ENCODE data around the gene ZDHHC24. TPM values are rescaled to one million over a fixed set of nuclear protein-coding genes. Genes with fewer than 3 reads are reported as not detected.
A peak's percentile ranks its signal among the peaks of the same experiment; 100 is the strongest.

The ZDHHC24 gene
- total RNA-seq, 3 donors from 2014 or later (not counting 1 experiment from before 2014, with no cell fraction given), result 18.5 to 34.9 (median 28.9) TPM

DNA sequence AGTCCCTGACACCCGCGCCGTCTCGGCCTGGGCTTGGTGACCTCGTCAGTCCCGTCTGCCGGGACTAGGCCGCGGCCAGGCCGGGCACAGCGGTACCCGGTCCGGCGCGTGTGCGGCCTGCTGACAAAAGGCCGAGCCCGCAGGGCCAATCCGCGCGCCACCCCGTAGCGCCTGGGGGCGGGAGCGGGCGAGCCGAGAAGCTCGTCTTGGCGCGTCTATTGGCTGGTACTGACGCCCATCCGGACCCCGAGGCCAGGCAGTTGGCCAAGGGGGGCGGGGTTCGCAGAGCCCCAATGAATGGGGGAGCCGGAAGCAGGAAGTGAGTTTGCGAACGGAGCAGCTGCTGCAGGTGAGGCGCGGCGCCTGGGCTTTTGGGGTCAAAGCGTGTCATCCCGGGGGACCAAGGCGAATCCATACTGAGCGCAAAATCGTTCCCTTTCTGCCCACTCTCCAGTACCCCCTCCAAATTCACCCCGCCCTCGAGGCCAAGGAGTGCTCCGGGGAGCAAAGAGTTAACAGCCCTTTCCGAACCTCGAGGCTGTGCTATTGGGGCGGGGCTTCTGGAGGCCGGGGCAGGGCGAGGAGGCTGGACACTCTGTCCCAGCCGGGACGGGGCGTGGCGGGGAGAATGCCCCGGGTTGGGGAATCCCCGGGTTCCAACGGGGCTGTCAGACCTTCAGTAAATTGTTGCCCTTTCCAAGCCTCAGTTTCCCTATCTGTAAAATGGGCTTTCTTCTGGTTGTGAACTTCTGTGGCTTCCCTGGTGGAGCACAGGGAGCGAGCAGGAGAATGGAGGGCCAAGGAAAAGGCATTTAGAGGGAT is 65.5 kb downstream of the ZDHHC24 start, which contains the start of gene DPP3:
Gene DPP3 (plus strand): TSS at position 318 of the 822 bp plus-strand sequence. CDS start 1,767 bp downstream, outside the sequence.
- Histone ChIP-seq H3K4me3 (ENCODE audit: low read length) (peak within 1 kb of the TSS; percentile 89), H3K9me3 (ENCODE audit: control insufficient read depth, insufficient read depth, low read length) (no peaks in the 10 kb centered on the region), H3K36me3 (ENCODE audit: control insufficient read depth, insufficient read depth, low read length) (peaks cover 5% of the 10 kb centered on the region), H3K27me3 (ENCODE audit: control insufficient read depth, insufficient read depth, low read length) (no peaks in the 10 kb centered on the region), H3K4me1 (ENCODE audit: control insufficient read depth, insufficient read depth, low read length) (peaks cover 21% of the 10 kb centered on the region), H3K27ac (ENCODE audit: low read length) (peak within 1 kb of the TSS; percentile 82)
- Mint-ChIP-seq H3K4me1 (peaks cover 13 to 42% of the 10 kb centered on the region in 2 donors), H3K36me3 (no peaks in the 10 kb centered on the region), H3K27me3 (ENCODE audit: low read depth in 2 of 2) (no peaks in the 10 kb centered on the region), H3K4me3 (peak within 1 kb of the TSS; percentile 92), H3K27ac (peak within 1 kb of the TSS; percentile 87 to 91), H3K9me3 (no peaks in the 10 kb centered on the region)
- peak; percentile 94 to 96 for DNase-seq
- under 1% methylated on average over 62 of the region's 62 CpGs for WGBS (ENCODE audit: insufficient coverage)
- intact Hi-C loops (cut with micrococcal nuclease), result loop anchor here (1.0 to 2.0 kb wide), 2 partner anchors 14 to 42 kb away; partner anchors contain the start of genes MRPL11 and PELI3
- no peak for TF ChIP-seq CTCF (IDR thresholded peaks at IDR 0.05)
- peak; percentile 98 to 99 (median 99) for ATAC-seq

- peak overlapping the region; percentile 89 for H3K4me3 ChIP-seq (ENCODE audit: low read length)
These were observed 66.3 kb downstream of the ZDHHC24 start for GRCh38 chr11:66479394-66480116.

GRCh38 chr11:66478729-66479393 is 67.0 kb downstream of the ZDHHC24 start:
- Histone ChIP-seq H3K36me3 (ENCODE audit: control insufficient read depth, insufficient read depth, low read length) (peaks cover 5% of the 10 kb centered on the region), H3K9me3 (ENCODE audit: control insufficient read depth, insufficient read depth, low read length) (no peaks in the 10 kb centered on the region), H3K4me1 (ENCODE audit: control insufficient read depth, insufficient read depth, low read length) (peaks cover 21% of the 10 kb centered on the region), H3K27ac (ENCODE audit: low read length) (peak overlapping the region; percentile 82), H3K27me3 (ENCODE audit: control insufficient read depth, insufficient read depth, low read length) (no peaks in the 10 kb centered on the region), H3K4me3 (ENCODE audit: low read length) (peak overlapping the region; percentile 89)
- Mint-ChIP-seq H3K27ac (peak overlapping the region; percentile 87 to 91), H3K4me1 (peaks cover 13 to 42% of the 10 kb centered on the region in 2 donors), H3K9me3 (no peaks in the 10 kb centered on the region), H3K36me3 (no peaks in the 10 kb centered on the region), H3K27me3 (ENCODE audit: low read depth in 2 of 2) (no peaks in the 10 kb centered on the region), H3K4me3 (peak overlapping the region; percentile 92)
- peak in 1 of 2 donors; percentile 67 for DNase-seq
- intact Hi-C loops (cut with micrococcal nuclease), result loop anchor here (1.0 kb wide), 1 partner anchor 71 kb away; no protein-coding TSS in a partner anchor
- peak; percentile 68 for TF ChIP-seq CTCF (IDR thresholded peaks at IDR 0.05)
- no peak for ATAC-seq
- 75% methylated on average over 7 of the region's 8 CpGs for WGBS (ENCODE audit: insufficient coverage)

More at GRCh38 chr11:66479394-66480116, 66.3 kb downstream of the ZDHHC24 start:
- Histone ChIP-seq H3K9me3 (ENCODE audit: control insufficient read depth, insufficient read depth, low read length) (no peaks in the 10 kb centered on the region), H3K27me3 (ENCODE audit: control insufficient read depth, insufficient read depth, low read length) (no peaks in the 10 kb centered on the region), H3K27ac (ENCODE audit: low read length) (peak overlapping the region; percentile 82), H3K4me1 (ENCODE audit: control insufficient read depth, insufficient read depth, low read length) (peaks cover 21% of the 10 kb centered on the region), H3K36me3 (ENCODE audit: control insufficient read depth, insufficient read depth, low read length) (peaks cover 5% of the 10 kb centered on the region)
- Mint-ChIP-seq H3K9me3 (no peaks in the 10 kb centered on the region), H3K4me3 (peak overlapping the region; percentile 92), H3K27ac (peak overlapping the region; percentile 87 to 91), H3K4me1 (peaks cover 13 to 42% of the 10 kb centered on the region in 2 donors), H3K36me3 (no peaks in the 10 kb centered on the region), H3K27me3 (ENCODE audit: low read depth in 2 of 2) (no peaks in the 10 kb centered on the region)
- TF ChIP-seq CTCF (IDR thresholded peaks at IDR 0.05), result no peak
- intact Hi-C loops (cut with micrococcal nuclease), result loop anchor here (1.0 to 2.0 kb wide), 3 partner anchors 13 to 71 kb away; partner anchors contain the start of genes MRPL11 and PELI3
- no peak for ATAC-seq
- WGBS (ENCODE audit: insufficient coverage), result 5% methylated on average over 34 of the region's 34 CpGs
- no peak for DNase-seq

All from natural killer cell (primary cell).